Activated T-cell treated with anti-CD3 and anti-CD28 coated beads for 48 hours (primary cell): Measurements from ENCODE around the gene ARL4C.
A peak's percentile ranks its signal among the peaks of the same experiment; 100 is the strongest.

ENCODE experiments used
- DNase-seq: peaks from one replicate; pipeline ENCODE4 v3.0.0-alpha.2; 2020; ENCODE audit warnings: low read depth

ARL4C gene

DNA sequence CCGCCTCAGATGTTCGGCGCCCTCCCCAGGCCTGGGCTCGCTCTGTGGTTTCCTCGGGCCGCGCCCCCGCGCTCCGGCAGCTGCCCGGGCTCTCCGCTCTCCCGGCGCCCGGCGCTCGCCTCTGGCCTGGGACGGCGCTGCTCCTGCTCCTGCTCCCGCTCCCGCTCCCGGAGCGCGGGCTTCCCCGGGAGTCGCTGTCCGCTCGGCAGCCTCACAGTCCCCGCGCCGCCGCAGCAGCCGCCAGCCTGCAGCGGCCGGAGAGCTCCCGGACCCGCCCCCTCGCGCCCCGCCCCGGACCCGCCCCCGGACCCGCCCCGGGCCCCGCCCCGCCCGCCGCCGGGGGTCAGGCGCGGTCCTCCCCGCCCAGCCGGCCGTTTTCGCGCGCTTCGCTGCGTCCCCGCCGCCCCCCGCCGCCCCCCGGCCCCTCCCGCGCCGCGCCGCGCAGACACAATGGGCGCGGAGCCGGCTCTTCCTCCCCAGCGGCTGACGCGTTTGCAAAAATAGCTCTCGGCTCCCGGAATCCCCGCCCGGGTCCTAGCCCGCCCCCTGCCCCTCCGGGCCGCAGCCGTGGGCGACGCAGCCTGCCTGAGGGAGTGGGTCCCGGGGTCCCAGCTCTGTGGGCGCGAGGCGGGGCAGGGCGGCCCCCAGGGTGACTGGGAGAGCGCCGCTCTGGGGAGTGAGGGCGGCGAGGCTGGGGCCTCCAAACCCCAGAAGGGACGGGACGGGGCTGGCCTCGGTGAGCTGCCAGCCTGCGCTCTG lies at the start of gene ARL4C:
Gene ARL4C, minus strand, starts transcription at position 247 of the 759 bp plus-strand sequence. CDS start 495 bp downstream, outside the sequence.
- peak; percentile 52 for DNase-seq

DNA sequence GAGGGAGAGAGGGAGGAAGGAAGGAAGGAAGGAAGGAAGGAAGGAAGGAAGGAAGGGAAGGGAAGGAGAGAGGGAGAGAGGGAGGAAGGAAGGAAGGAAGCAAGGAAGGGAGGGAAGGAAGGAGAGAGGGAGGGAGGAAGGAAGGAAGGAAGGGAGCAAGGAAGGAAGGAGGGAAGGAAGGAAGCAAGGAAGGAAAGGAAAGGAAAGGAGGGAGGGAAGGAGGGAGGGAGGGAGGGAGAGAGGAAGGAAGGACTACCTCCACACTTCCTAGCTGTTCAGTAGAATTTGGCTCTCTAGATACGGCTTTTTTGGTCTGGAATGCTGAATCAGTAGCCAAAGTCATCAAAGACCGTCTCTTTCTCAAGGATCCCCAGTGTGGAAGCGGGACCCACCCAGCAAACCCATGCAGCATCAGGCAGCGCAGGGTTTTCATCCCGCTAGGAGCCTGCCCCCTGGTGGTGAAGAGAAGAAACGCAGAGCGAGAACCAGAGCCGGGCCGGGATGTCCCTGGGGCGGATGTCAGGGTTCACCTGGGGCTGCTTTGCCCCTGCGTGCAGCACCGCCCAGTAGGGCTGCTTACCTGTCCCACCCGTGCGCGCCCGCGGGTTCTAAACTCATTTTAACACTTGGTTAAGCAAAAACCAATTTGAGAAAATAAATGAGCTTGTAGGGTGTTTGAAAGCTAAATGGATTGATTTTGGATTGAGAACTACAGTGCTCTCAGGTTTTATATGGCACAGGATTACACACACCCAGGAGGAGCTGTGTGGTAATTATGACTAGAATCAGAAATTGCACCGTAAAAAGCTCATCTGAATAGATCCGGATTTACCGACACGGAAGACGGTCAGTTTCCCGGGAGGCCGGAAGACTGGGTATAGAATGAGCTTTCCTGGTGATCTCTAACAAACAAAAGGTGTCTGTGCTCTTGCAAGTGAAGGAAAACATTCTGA lies 48.1 kb upstream of the ARL4C start:
- peak; percentile 71 for DNase-seq

DNA sequence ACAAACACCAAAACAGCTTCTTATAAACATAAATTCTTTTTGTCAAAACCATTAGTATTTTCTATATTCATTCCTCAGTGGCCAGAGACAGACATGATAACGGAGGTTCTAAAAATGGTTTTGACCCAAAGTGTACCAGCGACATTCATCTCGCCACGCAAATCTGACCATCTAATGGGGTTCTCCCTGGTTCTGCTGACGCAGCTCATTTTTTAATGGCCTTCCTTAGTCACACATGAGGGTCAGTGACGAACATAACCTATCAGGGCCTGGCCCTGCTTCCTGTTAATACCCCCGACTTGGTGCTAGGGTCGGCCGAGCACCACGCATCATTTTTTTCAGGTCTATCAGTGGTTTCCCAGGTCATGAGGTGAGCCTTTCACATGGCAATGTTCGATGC lies 45.9 kb upstream of the ARL4C start:
- no peak for DNase-seq

- DNase-seq, result no peak
These were observed 41.0 kb upstream of the ARL4C start for GRCh38 chr2:234537929-234538328.

DNA sequence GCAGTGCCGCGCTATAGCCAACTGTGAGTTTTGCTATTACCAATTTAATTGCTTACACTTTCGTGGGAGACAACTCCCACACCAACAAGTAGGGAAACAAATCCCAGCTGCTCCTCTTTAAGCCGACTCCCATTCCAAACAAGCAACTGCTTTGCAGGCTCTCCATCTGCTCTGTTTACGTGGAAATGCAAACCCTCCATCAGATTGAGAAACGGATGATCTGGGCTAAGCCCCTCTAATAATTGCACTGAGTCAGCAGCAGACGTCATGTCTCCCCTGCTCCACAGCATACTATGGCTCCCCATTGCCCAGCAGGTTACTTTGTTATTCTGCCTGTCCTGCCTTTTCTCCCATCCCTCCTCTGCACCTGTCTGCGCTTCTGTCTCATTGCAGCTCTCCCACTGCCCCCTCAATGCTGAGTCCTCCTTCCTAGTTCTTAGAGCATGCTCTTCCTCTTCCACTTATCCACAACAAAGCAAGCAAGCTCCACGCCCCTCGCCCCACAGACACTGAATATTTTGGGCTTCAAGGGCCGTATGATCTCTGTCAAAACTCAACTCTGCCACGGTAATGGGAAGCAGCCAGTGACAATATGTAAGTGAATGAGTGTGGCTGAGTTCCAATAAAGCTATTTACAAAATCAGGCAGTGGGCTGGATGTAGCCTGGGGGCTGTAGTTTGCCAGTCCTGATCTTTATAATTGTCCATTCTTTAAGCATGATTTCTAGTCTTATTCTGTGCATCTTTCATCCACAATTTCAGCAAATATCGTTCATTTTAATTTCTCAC lies 39.5 kb upstream of the ARL4C start:
- DNase-seq, result no peak

- DNase-seq, result no peak
These were observed 38.6 kb upstream of the ARL4C start for GRCh38 chr2:234535464-234535863.

- no peak for DNase-seq
These were observed 37.6 kb upstream of the ARL4C start for GRCh38 chr2:234534515-234534914.

DNA sequence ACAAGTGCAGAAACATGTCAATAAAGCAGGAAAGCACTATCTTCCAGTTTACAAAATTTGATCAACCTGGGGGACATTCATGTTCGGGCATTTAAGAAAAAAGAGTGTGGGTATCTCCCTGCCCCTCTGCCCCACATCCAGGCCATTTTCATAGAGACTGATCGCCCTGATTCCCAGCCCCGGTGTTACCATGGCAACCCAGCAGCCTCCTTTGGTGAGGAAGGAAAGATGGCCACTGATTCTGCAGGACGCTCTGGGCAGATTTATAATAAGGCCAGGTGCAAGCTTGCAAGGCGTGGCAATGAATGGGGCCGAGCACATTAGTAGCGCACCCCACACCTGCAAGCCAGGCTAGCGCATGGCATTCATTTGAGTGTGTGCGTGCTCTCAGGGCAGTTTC lies 36.7 kb upstream of the ARL4C start:
- DNase-seq, result no peak

DNA sequence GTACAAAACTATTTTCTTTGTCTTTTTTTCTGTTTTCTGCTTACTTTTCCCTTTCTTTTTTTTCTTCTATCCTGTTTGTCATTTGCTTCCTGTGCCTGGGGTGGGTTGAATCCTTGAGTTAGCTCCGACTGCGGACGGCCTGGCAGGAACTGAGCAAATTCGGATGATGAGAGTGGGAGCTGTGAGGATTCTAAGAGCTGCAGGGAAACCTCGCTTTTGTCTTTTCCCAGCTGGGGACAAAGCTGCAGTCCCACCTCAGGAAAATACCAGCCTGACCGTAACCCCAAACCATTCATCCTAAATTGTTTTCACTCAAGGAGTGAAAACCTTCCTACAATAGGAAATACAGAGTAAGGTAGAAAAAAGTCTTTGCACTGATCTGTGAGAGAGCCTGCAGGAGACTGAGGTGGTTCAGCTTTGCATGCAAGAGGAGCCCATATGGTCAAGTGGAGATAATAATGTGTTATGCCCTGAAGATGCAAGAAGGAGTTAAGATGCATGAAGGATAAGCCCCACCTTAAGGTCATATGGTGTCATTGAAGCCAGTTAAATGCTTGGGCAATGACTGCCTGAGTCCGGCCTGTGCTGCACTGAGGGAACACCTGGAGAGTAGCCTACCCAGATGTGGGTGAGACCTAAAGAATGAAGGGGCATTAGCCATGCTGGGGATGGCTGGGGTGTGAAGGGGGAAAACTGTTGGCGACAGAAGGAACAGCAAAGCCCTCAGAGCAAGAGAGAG lies 31.7 kb upstream of the ARL4C start:
- no peak for DNase-seq

- DNase-seq, result no peak
These were observed 29.8 kb upstream of the ARL4C start for GRCh38 chr2:234526711-234527110.

- no peak for DNase-seq
These were observed 24.7 kb upstream of the ARL4C start for GRCh38 chr2:234521536-234521935.

GRCh38 chr2:234518986-234519642 lies 22.2 kb upstream of the ARL4C start:
- DNase-seq, result no peak

DNA sequence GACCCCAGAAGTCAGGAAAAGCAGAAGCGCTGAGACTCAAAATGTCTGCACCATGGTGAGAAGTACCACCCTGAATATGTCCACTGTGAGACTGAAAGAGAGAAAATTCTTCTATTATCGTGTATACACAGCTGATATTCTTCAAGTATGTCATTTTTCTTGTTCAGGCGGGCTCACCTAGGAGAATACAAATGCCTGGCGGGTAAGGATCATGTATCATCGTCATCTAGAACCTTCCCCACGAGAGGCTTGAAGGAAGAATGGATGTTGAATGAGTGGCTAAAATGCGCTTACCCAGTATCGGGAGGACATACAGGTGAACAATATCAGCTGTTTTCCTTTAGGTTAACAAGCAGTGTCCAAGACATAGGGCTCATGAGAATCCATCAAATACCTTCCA lies 21.1 kb upstream of the ARL4C start:
- no peak for DNase-seq

GRCh38 chr2:234514873-234515638 lies 18.2 kb upstream of the ARL4C start:
- DNase-seq, result no peak

DNA sequence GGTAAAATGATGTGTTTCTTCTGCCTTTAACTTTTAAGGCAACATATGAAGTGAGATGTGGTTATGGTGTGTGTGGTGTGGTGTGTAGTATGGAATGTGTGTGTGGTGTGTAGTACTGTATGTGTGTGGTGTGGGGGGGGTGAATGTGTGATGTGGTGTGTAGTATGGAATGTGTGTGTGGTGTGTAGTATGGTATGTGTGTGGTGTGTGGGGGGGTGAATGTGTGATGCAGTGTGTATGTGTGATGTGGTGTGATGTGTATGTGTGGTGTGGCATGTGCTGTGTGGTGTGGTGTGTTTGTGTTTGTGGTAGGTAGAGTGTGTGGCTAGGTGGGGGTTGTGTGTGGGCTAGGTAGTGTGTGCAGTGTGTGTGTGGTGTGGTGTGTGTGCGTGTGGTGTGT lies 17.2 kb upstream of the ARL4C start:
- DNase-seq, result no peak

- DNase-seq, result no peak
These were observed 16.2 kb upstream of the ARL4C start for GRCh38 chr2:234512884-234513669.

- no peak for DNase-seq
These were observed 6.0 kb upstream of the ARL4C start for GRCh38 chr2:234502919-234503285.

- DNase-seq, result no peak
These were observed 5.5 kb upstream of the ARL4C start for GRCh38 chr2:234502285-234502918.

DNA sequence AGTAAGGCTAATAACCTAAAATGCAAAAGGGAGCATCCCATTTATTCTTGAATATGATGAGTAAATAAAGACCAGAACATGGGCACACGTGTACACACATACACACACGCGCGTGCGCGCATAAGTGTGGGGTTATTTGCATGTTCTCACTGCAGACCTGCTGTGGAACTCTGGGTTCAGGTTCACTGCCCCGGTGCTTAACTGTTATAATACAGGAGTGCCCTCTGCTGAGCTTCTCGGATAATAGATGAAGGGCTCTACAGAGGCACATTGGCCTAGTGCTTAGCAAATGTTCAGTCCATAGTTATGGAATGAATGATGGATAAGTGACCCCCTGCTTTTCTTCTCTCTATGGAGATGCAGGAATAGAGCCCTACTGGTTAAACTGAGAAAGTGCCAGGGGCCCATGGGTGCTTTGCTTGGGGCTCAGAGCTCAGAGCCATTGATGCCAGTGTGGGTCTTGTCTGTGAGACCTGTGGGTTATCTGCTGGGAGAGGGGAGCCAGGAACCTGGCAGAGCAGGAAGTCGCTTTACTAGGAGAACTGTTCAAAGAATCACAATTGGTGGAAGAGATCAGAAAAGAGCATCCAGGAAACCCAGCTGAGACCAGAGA lies 3.6 kb upstream of the ARL4C start:
- DNase-seq, result peak; percentile 50
